KMS-11 (cell line): Measurements from ENCODE around the gene CCDC63.
A peak's percentile ranks its signal among the peaks of the same experiment; 100 is the strongest.

Source experiments
- H2AFZ ChIP-seq: fragments of 200-600 bp; sonication (generic); 2 replicates; pipeline ENCODE4 v1.6.1; 2016; ENCODE audit warnings: antibody characterized with exemption, mixed run types, low read depth
- H3K27ac ChIP-seq: fragments of 200-600 bp; sonication (generic); 2 replicates; pipeline ENCODE4 v1.6.1; 2016; ENCODE audit warnings: mild to moderate bottlenecking, mixed run types
- H3K27me3 ChIP-seq: fragments of 200-600 bp; sonication (generic); 2 replicates; pipeline ENCODE4 v1.6.1; 2017; ENCODE audit warnings: mild to moderate bottlenecking, low read depth, mixed run types, moderate library complexity; ENCODE audit not compliant: insufficient read depth
- H3K36me3 ChIP-seq: fragments of 200-600 bp; sonication (generic); 2 replicates; pipeline ENCODE4 v1.6.1; 2017; ENCODE audit warnings: mild to moderate bottlenecking, mixed run types; ENCODE audit not compliant: insufficient read depth
- H3K4me1 ChIP-seq: fragments of 200-600 bp; sonication (generic); 2 replicates; pipeline ENCODE4 v1.6.1; 2016; ENCODE audit warnings: mild to moderate bottlenecking, low read depth, mixed run types; ENCODE audit not compliant: poor library complexity, severe bottlenecking
- H3K4me2 ChIP-seq: fragments of 200-600 bp; sonication (generic); 2 replicates; pipeline ENCODE4 v1.7.0; 2016; ENCODE audit warnings: mild to moderate bottlenecking, mixed run types
- H3K4me3 ChIP-seq: fragments of 200-600 bp; sonication (generic); IDR thresholded peaks from 2 replicates; pipeline ENCODE4 v1.6.1; 2017; ENCODE audit warnings: low read depth, low read length, mixed read lengths; ENCODE audit not compliant: insufficient read depth
- H3K79me2 ChIP-seq: fragments of 200-600 bp; sonication (generic); 2 replicates; pipeline ENCODE4 v1.6.1; 2016; ENCODE audit warnings: low read depth, mixed run types; ENCODE audit not compliant: insufficient read depth
- H3K9ac ChIP-seq: fragments of 200-600 bp; sonication (generic); 2 replicates; pipeline ENCODE4 v1.6.1; 2016; ENCODE audit warnings: mild to moderate bottlenecking, mixed run types
- H4K20me1 ChIP-seq: fragments of 200-600 bp; sonication (generic); 2 replicates; pipeline ENCODE4 v1.6.1; 2016; ENCODE audit warnings: mild to moderate bottlenecking, mixed run types; ENCODE audit not compliant: insufficient read depth
- TF ChIP-seq, protein P1 (sequence below): fragments of 200-600 bp; sonication (generic); conservative IDR thresholded peaks from 2 replicates; pipeline ENCODE4 v1.6.1; 2017; ENCODE audit warnings: low read depth, mild to moderate bottlenecking, antibody characterized with exemption, low read length, moderate library complexity, mixed read lengths

Gene CCDC63

GRCh38 chr12:110825530-110825929 lies 21.3 kb upstream of the CCDC63 start:
- H3K36me3 ChIP-seq: no peaks in the 10 kb centered on the region
- H3K27ac ChIP-seq: no peak overlapping the region
- H3K4me1 ChIP-seq: no peaks in the 10 kb centered on the region
- H3K79me2 ChIP-seq: no peaks in the 10 kb centered on the region
- no peak overlapping the region for H3K4me3 ChIP-seq
- H3K27me3 ChIP-seq: no peaks in the 10 kb centered on the region
- no peak overlapping the region for H3K4me2 ChIP-seq
- no peak overlapping the region for H2AFZ ChIP-seq
- TF ChIP-seq, protein P1, sequence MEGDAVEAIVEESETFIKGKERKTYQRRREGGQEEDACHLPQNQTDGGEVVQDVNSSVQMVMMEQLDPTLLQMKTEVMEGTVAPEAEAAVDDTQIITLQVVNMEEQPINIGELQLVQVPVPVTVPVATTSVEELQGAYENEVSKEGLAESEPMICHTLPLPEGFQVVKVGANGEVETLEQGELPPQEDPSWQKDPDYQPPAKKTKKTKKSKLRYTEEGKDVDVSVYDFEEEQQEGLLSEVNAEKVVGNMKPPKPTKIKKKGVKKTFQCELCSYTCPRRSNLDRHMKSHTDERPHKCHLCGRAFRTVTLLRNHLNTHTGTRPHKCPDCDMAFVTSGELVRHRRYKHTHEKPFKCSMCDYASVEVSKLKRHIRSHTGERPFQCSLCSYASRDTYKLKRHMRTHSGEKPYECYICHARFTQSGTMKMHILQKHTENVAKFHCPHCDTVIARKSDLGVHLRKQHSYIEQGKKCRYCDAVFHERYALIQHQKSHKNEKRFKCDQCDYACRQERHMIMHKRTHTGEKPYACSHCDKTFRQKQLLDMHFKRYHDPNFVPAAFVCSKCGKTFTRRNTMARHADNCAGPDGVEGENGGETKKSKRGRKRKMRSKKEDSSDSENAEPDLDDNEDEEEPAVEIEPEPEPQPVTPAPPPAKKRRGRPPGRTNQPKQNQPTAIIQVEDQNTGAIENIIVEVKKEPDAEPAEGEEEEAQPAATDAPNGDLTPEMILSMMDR: no peak
- H3K9ac ChIP-seq: no peak overlapping the region
- no peaks in the 10 kb centered on the region for H4K20me1 ChIP-seq

DNA sequence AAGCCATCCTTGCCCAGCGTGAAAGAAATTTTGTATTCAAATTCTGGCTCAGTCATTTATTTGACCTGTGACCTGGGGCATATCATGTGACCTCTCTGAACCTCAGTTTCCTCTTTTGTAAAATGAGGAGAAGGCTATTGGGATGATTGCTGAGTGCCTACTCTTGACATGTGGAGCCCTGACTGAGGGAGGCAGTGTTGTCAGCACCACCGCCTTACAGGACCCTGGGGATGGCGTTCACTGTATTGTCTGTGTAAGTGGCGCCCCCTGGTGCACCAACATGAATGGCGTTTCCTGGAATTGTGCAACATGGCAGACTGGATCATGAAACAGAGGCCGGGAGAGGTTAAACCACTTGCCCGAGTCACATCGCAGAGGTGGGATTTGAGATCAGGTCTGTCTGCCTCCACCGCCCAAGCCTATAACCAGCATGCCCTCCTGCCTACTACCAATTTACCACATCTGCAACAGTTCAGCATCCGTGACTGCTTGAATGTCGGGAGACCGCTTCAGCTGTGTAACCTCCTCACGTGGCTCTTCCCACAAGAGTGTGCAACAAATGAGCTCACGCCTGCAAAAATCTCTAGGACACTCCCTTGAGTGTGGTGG lies 20.1 kb upstream of the CCDC63 start:
- Histone ChIP-seq H3K36me3 (no peaks in the 10 kb centered on the region), H4K20me1 (no peaks in the 10 kb centered on the region), H3K9ac (no peak overlapping the region), H3K79me2 (no peaks in the 10 kb centered on the region), H3K4me1 (no peaks in the 10 kb centered on the region), H3K27me3 (no peaks in the 10 kb centered on the region), H3K27ac (no peak overlapping the region), H2AFZ (peak overlapping the region; percentile 67; the same call in 1 of the 2 replicates), H3K4me2 (no peak overlapping the region), H3K4me3 (no peak overlapping the region)
- TF ChIP-seq, protein P1: peak; percentile 82

GRCh38 chr12:110829308-110829707 lies 17.5 kb upstream of the CCDC63 start:
- Histone ChIP-seq H3K4me2 (no peak overlapping the region), H4K20me1 (no peaks in the 10 kb centered on the region), H3K9ac (no peak overlapping the region), H3K4me1 (no peaks in the 10 kb centered on the region), H3K36me3 (no peaks in the 10 kb centered on the region), H2AFZ (no peak overlapping the region), H3K4me3 (no peak overlapping the region), H3K79me2 (no peaks in the 10 kb centered on the region), H3K27ac (no peak overlapping the region), H3K27me3 (no peaks in the 10 kb centered on the region)
- TF ChIP-seq, protein P1: no peak

GRCh38 chr12:110836291-110836690 lies 10.5 kb upstream of the CCDC63 start:
- Histone ChIP-seq H3K79me2 (no peaks in the 10 kb centered on the region), H2AFZ (no peak overlapping the region), H3K27me3 (no peaks in the 10 kb centered on the region), H4K20me1 (no peaks in the 10 kb centered on the region), H3K4me3 (no peak overlapping the region), H3K36me3 (no peaks in the 10 kb centered on the region), H3K27ac (no peak overlapping the region), H3K4me1 (no peaks in the 10 kb centered on the region), H3K4me2 (no peak overlapping the region), H3K9ac (no peak overlapping the region)
- TF ChIP-seq, protein P1: no peak
